ENCODE results near the gene FAM120B. TPM values are rescaled to one million over a fixed set of nuclear protein-coding genes. Genes with fewer than 3 reads are reported as not detected.

Gene FAM120B
- total RNA-seq, 4 donors from 2014 or later = 24.6 to 40.3 (median 31.9) TPM

GRCh38 chr6:170438402-170438753 is 131.8 kb downstream of the FAM120B start:
- Histone ChIP-seq H3K27ac (peak overlapping the region in 1 of 4 donors; percentile 44), H3K9me3 (peaks cover 0 to 17% (median 0%) of the 10 kb centered on the region in 3 donors), H3K27me3 (peaks cover 29% of the 10 kb centered on the region), H3K36me3 (no peaks in the 10 kb centered on the region), H3K4me1 (peaks cover 0 to 15% (median 12%) of the 10 kb centered on the region in 3 donors), H3K4me3 (peak overlapping the region in 1 of 2 donors; percentile 44)
- peak; percentile 90 for ATAC-seq
- TF ChIP-seq CTCF (IDR thresholded peaks at IDR 0.05) = no peak
- TF ChIP-seq POLR2AphosphoS5 (IDR thresholded peaks at IDR 0.05) = peak; percentile 85
- 0% methylated on average over 12 of the region's 15 CpGs; no CpG with 5 or more reads in 1 of the 2 donors for WGBS, 2 donors (ENCODE audit: low coverage in 1 of 2)

GRCh38 chr6:170438861-170439260 is 132.3 kb downstream of the FAM120B start:
- Histone ChIP-seq H3K4me1 (peaks cover 0 to 15% (median 12%) of the 10 kb centered on the region in 3 donors), H3K4me3 (peak overlapping the region in 1 of 2 donors; percentile 44), H3K27me3 (peaks cover 24% of the 10 kb centered on the region), H3K9me3 (peaks cover 0 to 17% (median 0%) of the 10 kb centered on the region in 3 donors), H3K36me3 (no peaks in the 10 kb centered on the region), H3K27ac (peak overlapping the region in 1 of 4 donors; percentile 44)
- TF ChIP-seq POLR2A (IDR thresholded peaks at IDR 0.05) = no peak
- TF ChIP-seq EP300 (IDR thresholded peaks at IDR 0.05) = no peak
- no peak for TF ChIP-seq CTCF (IDR thresholded peaks at IDR 0.05)
- TF ChIP-seq POLR2AphosphoS5 (IDR thresholded peaks at IDR 0.05) = no peak
- no peak for ATAC-seq

GRCh38 chr6:170439366-170440361 is 133.1 kb downstream of the FAM120B start:
- Histone ChIP-seq H3K27me3 (peaks cover 16% of the 10 kb centered on the region), H3K4me3 (no peak overlapping the region), H3K27ac (peak overlapping the region in 1 of 4 donors; percentile 44), H3K4me1 (peaks cover 0 to 15% (median 12%) of the 10 kb centered on the region in 3 donors), H3K36me3 (no peaks in the 10 kb centered on the region), H3K9me3 (peaks cover 0 to 17% (median 0%) of the 10 kb centered on the region in 3 donors)
- 74% methylated on average over 5 of the region's 21 CpGs; no CpG with 5 or more reads in 1 of the 2 donors for WGBS, 2 donors (ENCODE audit: low coverage in 1 of 2)
- TF ChIP-seq POLR2AphosphoS5 (IDR thresholded peaks at IDR 0.05) = no peak
- no peak for TF ChIP-seq EP300 (IDR thresholded peaks at IDR 0.05)
- no peak for TF ChIP-seq POLR2A (IDR thresholded peaks at IDR 0.05)
- TF ChIP-seq CTCF (IDR thresholded peaks at IDR 0.05) = no peak
- no peak for ATAC-seq

- Histone ChIP-seq H3K9me3 (peaks cover 0 to 17% (median 0%) of the 10 kb centered on the region in 3 donors), H3K4me3 (no peak overlapping the region), H3K27ac (peak overlapping the region in 1 of 4 donors; percentile 17), H3K27me3 (peaks cover 12% of the 10 kb centered on the region), H3K4me1 (peaks cover 0 to 15% (median 12%) of the 10 kb centered on the region in 3 donors), H3K36me3 (no peaks in the 10 kb centered on the region)
- TF ChIP-seq POLR2AphosphoS5 (IDR thresholded peaks at IDR 0.05) = no peak
- TF ChIP-seq POLR2A (IDR thresholded peaks at IDR 0.05) = no peak
- TF ChIP-seq CTCF (IDR thresholded peaks at IDR 0.05) = no peak
- no peak for TF ChIP-seq EP300 (IDR thresholded peaks at IDR 0.05)
- no peak for ATAC-seq
- 50 to 86% methylated on average over 1 to 9 of the region's 14 CpGs for WGBS, 2 donors (ENCODE audit: low coverage in 1 of 2)
Measured at GRCh38 chr6:170440437-170440836, 133.9 kb downstream of the FAM120B start.

All from gastroesophageal sphincter (tissue), 4 donors.